Sigmoid colon (tissue), 7 donors: ENCODE measurements around the gene TMEM26. TPM values are rescaled to one million over a fixed set of nuclear protein-coding genes. Genes with fewer than 3 reads are reported as not detected.

Source experiments
- DNase-seq: peaks from one replicate; pipeline ENCODE4 v3.0.0-alpha.2; 2019
- H3K27ac ChIP-seq, 4 donors: fragments of 200-600 bp; sonication (generic); one replicate each; pipeline ENCODE4 v1.5.1; 2016 to 2019; ENCODE audit warnings: mild to moderate bottlenecking in 1 of 4
- H3K27me3 ChIP-seq, 3 donors: fragments of 200-600 bp; sonication (generic); one replicate each; pipeline ENCODE4 v1.5.1; 2019; ENCODE audit warnings: mild to moderate bottlenecking in 1 of 3
- H3K36me3 ChIP-seq, 4 donors: fragments of 200-600 bp; sonication (generic); one replicate each; pipeline ENCODE4 v1.5.1; 2016 to 2019
- H3K4me1 ChIP-seq, 4 donors: fragments of 200-600 bp; sonication (generic); one replicate each; pipeline ENCODE4 v1.5.1; 2017 to 2019
- H3K4me3 ChIP-seq, 4 donors: fragments of 200-600 bp; sonication (generic); one replicate each; pipeline ENCODE4 v1.5.1; 2017 to 2019; ENCODE audit warnings: mild to moderate bottlenecking in 2 of 4, moderate library complexity in 1 of 4
- H3K9me3 ChIP-seq, 4 donors: fragments of 200-600 bp in 3 of 4; sonication (generic) in 3 of 4; one replicate each; pipeline versions ENCODE4 v1.5.1 to v1.6.1; 2013 to 2019
- EP300 ChIP-seq, 4 donors: sonication (generic); formaldehyde crosslinking; IDR thresholded peaks; one replicate each; pipeline ENCODE4 v1.6.1; 2017; ENCODE audit warnings: antibody characterized with exemption in 4 of 4
- POLR2A ChIP-seq, 2 donors: fragments of 450-650 bp; IDR thresholded peaks; one replicate each; pipeline ENCODE4 v1.6.1; 2016; ENCODE audit warnings: antibody characterized with exemption in 2 of 2, mild to moderate bottlenecking in 2 of 2, moderate library complexity in 2 of 2
- POLR2AphosphoS5 ChIP-seq, 4 donors: sonication (generic); formaldehyde crosslinking; IDR thresholded peaks; one replicate each; pipeline ENCODE4 v1.6.1; 2017; ENCODE audit warnings: antibody characterized with exemption in 4 of 4
- WGBS, 2 donors: extraction: QIAGEN DNeasy Blood & Tissue Kit; methylation state at CpG; one replicate each; pipeline ENCODE4 v1.1.7; 2013; 5-methylcytosine and 5-hydroxymethylcytosine counted together
- intact Hi-C: fragments of 100-400 bp; cut with DNase I; formaldehyde crosslinking; loops from one replicate; pipeline ENCODE4 v1.15.1; 2023
- polyA plus RNA-seq, 3 donors: library from polyadenylated mRNA; stranded (reverse); fragments of 200-250 nt; gene quantifications; one replicate each; pipeline ENCODE4 v1.2.3, GENCODE V29; 2013
- total RNA-seq, 4 donors: library from RNA; depleted of rRNA; stranded (reverse); fragments of >200 nt; gene quantifications; one replicate each; pipeline ENCODE4 v1.1.0, GENCODE V29; 2016
- TF ChIP-seq, protein P1 (sequence below), 4 experiments: fragments of 450-650 bp in 3 of 4; fragments of 200-600 bp in 1 of 4; IDR thresholded peaks; one replicate each; pipeline ENCODE4 v1.5.1; 2016 to 2019; ENCODE audit warnings: antibody characterized with exemption in 4 of 4, mild to moderate bottlenecking in 3 of 4, moderate library complexity in 2 of 4
- donor health status: healthy with polysubstance abuse.
- donor health status: Bipolar disorder and iron deficiency.
- donor health status: healthy.

The TMEM26 gene
- total and polyA plus RNA-seq, 7 donors: under 0.01 to 2.3 (median 0.36) TPM

DNA sequence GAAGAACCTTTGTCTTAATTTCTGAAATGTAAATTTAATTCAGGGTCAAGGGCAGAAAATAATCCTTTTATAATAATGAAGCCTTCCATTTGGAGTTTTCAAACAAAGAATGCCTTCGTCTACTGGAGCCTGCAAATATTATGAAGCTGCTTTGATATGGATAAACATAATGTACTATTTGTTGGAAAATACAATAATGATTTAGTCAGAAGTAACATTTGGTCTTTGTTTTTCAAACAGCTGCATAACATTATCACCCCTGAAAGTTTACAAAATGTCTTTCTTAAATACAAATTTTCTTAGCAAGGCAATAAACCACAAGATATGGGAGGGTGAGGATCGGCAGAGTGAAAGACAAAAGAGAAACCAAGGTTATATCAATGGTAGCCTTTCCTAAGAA lies 41.5 kb downstream of the TMEM26 start:
- H3K4me1 ChIP-seq: peaks cover 0 to 14% (median 13%) of the 10 kb centered on the region in 4 donors
- 58 to 78% methylated on average over 2 of the region's 2 CpGs for WGBS, 2 donors
- intact Hi-C loops: no loop called here
- no peak overlapping the region for H3K4me3 ChIP-seq
- H3K27ac ChIP-seq: no peak overlapping the region
- H3K9me3 ChIP-seq: no peaks in the 10 kb centered on the region
- no peaks in the 10 kb centered on the region for H3K27me3 ChIP-seq
- DNase-seq: no peak
- TF ChIP-seq POLR2A (IDR thresholded peaks at IDR 0.05): no peak
- no peak for TF ChIP-seq POLR2AphosphoS5 (IDR thresholded peaks at IDR 0.05)
- no peak for TF ChIP-seq EP300 (IDR thresholded peaks at IDR 0.05)
- TF ChIP-seq, protein P1, sequence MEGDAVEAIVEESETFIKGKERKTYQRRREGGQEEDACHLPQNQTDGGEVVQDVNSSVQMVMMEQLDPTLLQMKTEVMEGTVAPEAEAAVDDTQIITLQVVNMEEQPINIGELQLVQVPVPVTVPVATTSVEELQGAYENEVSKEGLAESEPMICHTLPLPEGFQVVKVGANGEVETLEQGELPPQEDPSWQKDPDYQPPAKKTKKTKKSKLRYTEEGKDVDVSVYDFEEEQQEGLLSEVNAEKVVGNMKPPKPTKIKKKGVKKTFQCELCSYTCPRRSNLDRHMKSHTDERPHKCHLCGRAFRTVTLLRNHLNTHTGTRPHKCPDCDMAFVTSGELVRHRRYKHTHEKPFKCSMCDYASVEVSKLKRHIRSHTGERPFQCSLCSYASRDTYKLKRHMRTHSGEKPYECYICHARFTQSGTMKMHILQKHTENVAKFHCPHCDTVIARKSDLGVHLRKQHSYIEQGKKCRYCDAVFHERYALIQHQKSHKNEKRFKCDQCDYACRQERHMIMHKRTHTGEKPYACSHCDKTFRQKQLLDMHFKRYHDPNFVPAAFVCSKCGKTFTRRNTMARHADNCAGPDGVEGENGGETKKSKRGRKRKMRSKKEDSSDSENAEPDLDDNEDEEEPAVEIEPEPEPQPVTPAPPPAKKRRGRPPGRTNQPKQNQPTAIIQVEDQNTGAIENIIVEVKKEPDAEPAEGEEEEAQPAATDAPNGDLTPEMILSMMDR (IDR thresholded peaks at IDR 0.05): no peak
- H3K36me3 ChIP-seq: no peaks in the 10 kb centered on the region

DNA sequence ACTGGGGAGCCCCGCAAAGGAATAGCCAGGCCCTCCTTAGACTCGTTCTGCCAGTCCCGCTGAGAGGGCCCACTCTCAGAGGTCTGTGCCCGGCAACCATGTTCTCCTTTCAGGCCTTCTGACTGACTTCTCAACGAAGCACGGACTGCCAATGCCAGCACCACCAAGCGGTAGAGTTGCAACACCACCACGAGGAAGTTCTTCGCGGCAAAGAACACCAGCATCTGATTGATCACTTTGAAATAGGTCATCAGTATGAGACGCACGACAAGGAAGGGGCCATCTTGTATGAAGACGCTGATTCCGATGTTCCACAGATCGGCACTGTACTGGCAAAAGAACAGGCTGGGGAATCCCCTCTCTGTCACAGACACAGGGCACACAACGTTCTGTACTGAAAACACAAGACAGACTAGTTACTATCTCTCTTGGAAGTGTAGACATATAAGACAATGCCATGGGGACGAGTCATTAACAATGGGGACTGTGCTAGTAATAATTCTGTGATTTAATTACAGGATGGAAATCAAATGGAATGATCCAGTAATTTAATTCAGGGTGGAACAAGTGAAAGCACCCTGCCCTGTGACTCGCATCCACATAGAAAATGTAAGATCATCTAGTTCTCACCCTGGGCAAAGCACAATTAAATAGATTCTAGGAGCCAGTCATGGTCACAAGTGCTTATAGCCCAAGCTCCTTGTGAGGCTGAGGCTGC lies 42.7 kb downstream of the TMEM26 start:
- H3K27me3 ChIP-seq: no peaks in the 10 kb centered on the region
- no peak overlapping the region for H3K4me3 ChIP-seq
- peaks cover 0 to 14% (median 13%) of the 10 kb centered on the region in 4 donors for H3K4me1 ChIP-seq
- no peak overlapping the region for H3K27ac ChIP-seq
- TF ChIP-seq EP300 (IDR thresholded peaks at IDR 0.05) (no peak), POLR2AphosphoS5 (IDR thresholded peaks at IDR 0.05) (no peak), POLR2A (IDR thresholded peaks at IDR 0.05) (no peak)
- TF ChIP-seq, protein P1 (IDR thresholded peaks at IDR 0.05): no peak
- H3K9me3 ChIP-seq: no peaks in the 10 kb centered on the region
- 83 to 89% methylated on average over 18 of the region's 18 CpGs for WGBS, 2 donors
- no peaks in the 10 kb centered on the region for H3K36me3 ChIP-seq
- no peak for DNase-seq
- intact Hi-C loops: no loop called here

DNA sequence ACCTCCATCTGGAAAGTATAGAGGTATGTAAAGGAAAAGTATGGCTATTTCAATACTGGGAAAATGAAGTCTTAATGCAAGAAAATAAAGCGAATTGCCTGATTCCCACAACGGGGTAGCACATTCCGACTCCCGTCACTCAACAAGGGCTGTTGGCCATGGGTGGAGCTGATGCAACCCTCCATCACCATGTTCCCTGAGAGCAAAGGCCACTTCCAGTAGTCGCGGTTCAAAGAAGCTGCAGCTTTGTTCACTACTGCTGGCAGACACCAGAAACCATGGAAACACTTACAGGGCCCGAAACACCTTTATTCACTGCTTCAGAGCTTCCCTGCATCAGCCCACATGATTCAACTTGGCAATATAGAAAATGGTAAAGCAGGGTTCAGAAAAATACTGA lies 44.0 kb downstream of the TMEM26 start:
- no peak for DNase-seq
- no peaks in the 10 kb centered on the region for H3K36me3 ChIP-seq
- no peak overlapping the region for H3K27ac ChIP-seq
- intact Hi-C loops: no loop called here
- no peaks in the 10 kb centered on the region for H3K9me3 ChIP-seq
- 92 to 93% methylated on average over 7 of the region's 7 CpGs for WGBS, 2 donors
- H3K4me3 ChIP-seq: no peak overlapping the region
- peaks cover 0 to 14% (median 13%) of the 10 kb centered on the region in 4 donors for H3K4me1 ChIP-seq
- TF ChIP-seq POLR2A (IDR thresholded peaks at IDR 0.05): no peak
- no peak for TF ChIP-seq EP300 (IDR thresholded peaks at IDR 0.05)
- TF ChIP-seq, protein P1 (IDR thresholded peaks at IDR 0.05): no peak
- TF ChIP-seq POLR2AphosphoS5 (IDR thresholded peaks at IDR 0.05): no peak
- H3K27me3 ChIP-seq: no peaks in the 10 kb centered on the region

DNA sequence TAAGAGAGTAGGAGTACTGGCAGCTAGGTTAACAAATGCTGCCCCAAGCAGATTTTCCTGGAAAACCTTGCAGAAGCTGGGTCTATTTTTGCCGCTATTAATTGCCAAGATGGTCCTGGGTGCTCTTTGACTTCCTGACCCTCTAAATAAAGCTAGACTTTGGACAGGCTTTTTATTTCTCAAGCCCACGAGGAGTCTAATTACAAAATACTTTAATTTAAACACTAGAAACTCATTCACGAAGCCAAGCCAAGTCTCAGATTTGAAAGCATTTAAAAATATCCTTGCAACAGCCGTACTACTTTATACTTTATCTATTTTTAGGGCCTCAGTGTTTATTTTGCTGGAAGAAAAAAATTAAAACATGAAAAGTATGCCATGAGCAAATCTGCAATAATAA lies 45.1 kb downstream of the TMEM26 start:
- intact Hi-C loops: no loop called here
- Histone ChIP-seq H3K4me1 (peaks cover 0 to 14% (median 13%) of the 10 kb centered on the region in 4 donors), H3K4me3 (no peak overlapping the region), H3K9me3 (no peaks in the 10 kb centered on the region), H3K27me3 (no peaks in the 10 kb centered on the region), H3K36me3 (no peaks in the 10 kb centered on the region), H3K27ac (no peak overlapping the region)
- WGBS, 2 donors: 45 to 55% methylated on average over 4 of the region's 4 CpGs
- DNase-seq: no peak
- TF ChIP-seq, protein P1 (IDR thresholded peaks at IDR 0.05): no peak
- TF ChIP-seq POLR2A (IDR thresholded peaks at IDR 0.05) (no peak), EP300 (IDR thresholded peaks at IDR 0.05) (no peak), POLR2AphosphoS5 (IDR thresholded peaks at IDR 0.05) (no peak)
